Mesenchymal stem cell (in vitro differentiated cells and primary cell): ENCODE data around the gene GFI1B.
A peak's percentile ranks its signal among the peaks of the same experiment; 100 is the strongest.

Source experiments
- DNase-seq: peaks from one replicate; pipeline ENCODE4 v3.0.0-alpha.2; 2013
- H2AFZ ChIP-seq: one replicate; pipeline ENCODE4 v1.6.1; 2013; ENCODE audit warnings: low read depth, mild to moderate bottlenecking, control low read depth, inconsistent platforms, low read length, moderate library complexity
- H2AK5ac ChIP-seq: 2 replicates; pipeline ENCODE4 v1.6.1; 2013; ENCODE audit warnings: low read length, moderate library complexity, mild to moderate bottlenecking, inconsistent platforms; ENCODE audit not compliant: severe bottlenecking
- H2BK120ac ChIP-seq: one replicate; pipeline ENCODE4 v1.6.1; 2013; ENCODE audit warnings: low read depth, mild to moderate bottlenecking, inconsistent platforms, low read length, moderate library complexity
- H2BK12ac ChIP-seq, 2 experiments: one replicate each; pipeline ENCODE4 v1.6.1; 2013; ENCODE audit warnings: inconsistent platforms in 2 of 2, low read length in 2 of 2, mild to moderate bottlenecking in 2 of 2, moderate library complexity in 2 of 2, control low read depth in 1 of 2
- H2BK15ac ChIP-seq: one replicate; pipeline ENCODE4 v1.6.1; 2013; ENCODE audit warnings: mild to moderate bottlenecking, low read depth, inconsistent platforms; ENCODE audit not compliant: poor library complexity, severe bottlenecking
- H2BK5ac ChIP-seq: 2 replicates; pipeline ENCODE4 v1.6.1; 2013; ENCODE audit warnings: low read depth, mild to moderate bottlenecking, low read length, control low read depth, inconsistent platforms; ENCODE audit not compliant: poor library complexity, severe bottlenecking
- H3K14ac ChIP-seq, 2 experiments: one replicate each; pipeline ENCODE4 v1.6.1; 2013; ENCODE audit warnings: inconsistent platforms in 2 of 2, low read length in 2 of 2, control low read depth in 1 of 2, mild to moderate bottlenecking in 1 of 2, moderate library complexity in 1 of 2
- H3K18ac ChIP-seq, 2 experiments: one replicate each; pipeline ENCODE4 v1.6.1; 2013; ENCODE audit warnings: inconsistent platforms in 2 of 2, low read length in 2 of 2, control low read depth in 1 of 2, low read depth in 1 of 2, mild to moderate bottlenecking in 1 of 2
- H3K23ac ChIP-seq, 2 experiments: one replicate each; pipeline ENCODE4 v1.6.1; 2013; ENCODE audit warnings: inconsistent platforms in 2 of 2, low read length in 2 of 2, mild to moderate bottlenecking in 2 of 2, moderate library complexity in 2 of 2, control low read depth in 1 of 2
- H3K27ac ChIP-seq: 2 replicates; pipeline ENCODE4 v1.5.1; 2013; ENCODE audit warnings: mild to moderate bottlenecking, moderate library complexity, low read length, control low read depth, inconsistent platforms; ENCODE audit not compliant: poor library complexity, severe bottlenecking
- H3K27me3 ChIP-seq, 2 experiments: 2 replicates each; pipeline versions ENCODE4 v1.6.1 to v1.7.0; 2013; ENCODE audit warnings: low read length in 2 of 2, mild to moderate bottlenecking in 2 of 2, moderate library complexity in 2 of 2, control low read depth in 1 of 2, inconsistent platforms in 1 of 2; ENCODE audit not compliant: control insufficient read depth in 1 of 2, insufficient read depth in 1 of 2
- H3K36me3 ChIP-seq, 2 experiments: 2 replicates each; pipeline versions ENCODE4 v1.6.1 to v1.7.0; 2013; ENCODE audit warnings: low read length in 2 of 2, control low read depth in 1 of 2, inconsistent platforms in 1 of 2, low read depth in 1 of 2, mild to moderate bottlenecking in 1 of 2; ENCODE audit not compliant: insufficient read depth in 2 of 2, control insufficient read depth in 1 of 2
- H3K4ac ChIP-seq, 2 experiments: one replicate each; pipeline ENCODE4 v1.6.1; 2013; ENCODE audit warnings: inconsistent platforms in 2 of 2, low read length in 2 of 2, mild to moderate bottlenecking in 2 of 2, moderate library complexity in 2 of 2, control low read depth in 1 of 2, low read depth in 1 of 2
- H3K4me1 ChIP-seq: 2 replicates; pipeline ENCODE4 v1.6.1; 2013; ENCODE audit warnings: low read depth, low read length, control low read depth; ENCODE audit not compliant: control insufficient read depth, insufficient read depth
- H3K4me2 ChIP-seq: 2 replicates; pipeline ENCODE4 v1.6.1; 2013; ENCODE audit warnings: low read length, mild to moderate bottlenecking, inconsistent platforms; ENCODE audit not compliant: poor library complexity, severe bottlenecking
- H3K4me3 ChIP-seq, 2 experiments: 2 replicates each; pipeline versions ENCODE4 v1.5.1 to v1.7.0; 2013; ENCODE audit warnings: low read length in 2 of 2, mild to moderate bottlenecking in 2 of 2, control low read depth in 1 of 2, low read depth in 1 of 2; ENCODE audit not compliant: insufficient read depth in 1 of 2
- H3K79me1 ChIP-seq: replicated peaks from 2 replicates; pipeline ENCODE4 v1.6.1; 2013; ENCODE audit warnings: mild to moderate bottlenecking, control low read depth, low read length, inconsistent platforms; ENCODE audit not compliant: poor library complexity, severe bottlenecking
- H3K9ac ChIP-seq: 2 replicates; pipeline ENCODE4 v1.7.0; 2013; ENCODE audit warnings: mild to moderate bottlenecking, low read length, moderate library complexity
- H3K9me3 ChIP-seq: 2 replicates; pipeline ENCODE4 v1.7.0; 2013; ENCODE audit warnings: mild to moderate bottlenecking, low read length; ENCODE audit not compliant: control insufficient read depth
- H4K8ac ChIP-seq: one replicate; pipeline ENCODE4 v1.6.1; 2013; ENCODE audit warnings: inconsistent platforms, mild to moderate bottlenecking, low read length, moderate library complexity
- H4K91ac ChIP-seq: one replicate; pipeline ENCODE4 v1.6.1; 2013; ENCODE audit warnings: mild to moderate bottlenecking, low read length, inconsistent platforms
- WGBS: methylation state at CpG from one replicate; pipeline ENCODE4 v1.1.7; 2013; ENCODE audit warnings: mixed read lengths; 5-methylcytosine and 5-hydroxymethylcytosine counted together

The GFI1B gene

GRCh38 chr9:132973166-132973565, 5.3 kb upstream of the GFI1B start:
- Histone ChIP-seq H2AK5ac (no peak overlapping the region), H3K9me3 (no peaks in the 10 kb centered on the region), H2AFZ (no peak overlapping the region), H2BK12ac (no peak overlapping the region), H3K4me1 (peaks cover 9% of the 10 kb centered on the region), H3K4ac (no peak overlapping the region), H3K4me2 (no peak overlapping the region), H4K91ac (no peak overlapping the region), H3K36me3 (no peaks in the 10 kb centered on the region), H4K8ac (no peak overlapping the region), H3K4me3 (no peak overlapping the region), H3K23ac (no peak overlapping the region), H2BK120ac (no peak overlapping the region), H2BK5ac (no peak overlapping the region), H3K9ac (no peak overlapping the region), H3K79me1 (no peaks in the 10 kb centered on the region), H3K27me3 (peaks cover 47 to 66% of the 10 kb centered on the region in 2 experiments), H3K27ac (no peak overlapping the region), H2BK15ac (no peak overlapping the region), H3K14ac (no peak overlapping the region), H3K18ac (no peak overlapping the region)
- 79% methylated on average over 18 of the region's 18 CpGs for WGBS
- no peak for DNase-seq

- H2BK15ac ChIP-seq: no peak overlapping the region
- no peak overlapping the region for H3K4me3 ChIP-seq
- no peak overlapping the region for H2BK12ac ChIP-seq
- no peaks in the 10 kb centered on the region for H3K36me3 ChIP-seq
- no peak overlapping the region for H2AFZ ChIP-seq
- no peak overlapping the region for H4K8ac ChIP-seq
- no peak overlapping the region for H2BK5ac ChIP-seq
- no peaks in the 10 kb centered on the region for H3K79me1 ChIP-seq
- 69% methylated on average over 5 of the region's 5 CpGs for WGBS
- H2AK5ac ChIP-seq: no peak overlapping the region
- peaks cover 51 to 71% of the 10 kb centered on the region in 2 experiments for H3K27me3 ChIP-seq
- H3K14ac ChIP-seq: no peak overlapping the region
- H4K91ac ChIP-seq: no peak overlapping the region
- no peak overlapping the region for H3K4ac ChIP-seq
- H3K4me2 ChIP-seq: no peak overlapping the region
- no peak overlapping the region for H3K18ac ChIP-seq
- H3K9ac ChIP-seq: no peak overlapping the region
- no peak overlapping the region for H2BK120ac ChIP-seq
- no peak overlapping the region for H3K27ac ChIP-seq
- DNase-seq: peak; percentile 21
- H3K4me1 ChIP-seq: peaks cover 9% of the 10 kb centered on the region
- H3K23ac ChIP-seq: no peak overlapping the region
- no peaks in the 10 kb centered on the region for H3K9me3 ChIP-seq
Observed at GRCh38 chr9:132973713-132974112, 4.8 kb upstream of the GFI1B start.

- H3K4me1 ChIP-seq: peaks cover 9% of the 10 kb centered on the region
- H3K79me1 ChIP-seq: no peaks in the 10 kb centered on the region
- no peak overlapping the region for H3K23ac ChIP-seq
- H2BK120ac ChIP-seq: no peak overlapping the region
- H3K27ac ChIP-seq: no peak overlapping the region
- no peak overlapping the region for H3K4ac ChIP-seq
- no peak overlapping the region for H2AFZ ChIP-seq
- peaks cover 67 to 76% of the 10 kb centered on the region in 2 experiments for H3K27me3 ChIP-seq
- no peak overlapping the region for H2BK12ac ChIP-seq
- no peak overlapping the region for H3K4me2 ChIP-seq
- H2BK5ac ChIP-seq: no peak overlapping the region
- H3K14ac ChIP-seq: peak overlapping the region in 1 of 2 experiments; percentile 7
- WGBS: 78% methylated on average over 5 of the region's 6 CpGs
- H3K9ac ChIP-seq: no peak overlapping the region
- no peaks in the 10 kb centered on the region for H3K36me3 ChIP-seq
- no peak overlapping the region for H3K4me3 ChIP-seq
- H4K8ac ChIP-seq: no peak overlapping the region
- H3K18ac ChIP-seq: no peak overlapping the region
- no peak overlapping the region for H2AK5ac ChIP-seq
- no peak overlapping the region for H4K91ac ChIP-seq
- DNase-seq: no peak
- no peaks in the 10 kb centered on the region for H3K9me3 ChIP-seq
- H2BK15ac ChIP-seq: no peak overlapping the region
Observed at GRCh38 chr9:132975961-132976360, 2.5 kb upstream of the GFI1B start.

GRCh38 chr9:132976571-132976970, 1.9 kb upstream of the GFI1B start:
- no peak overlapping the region for H3K14ac ChIP-seq

More at GRCh38 chr9:132976571-132976970, 1.9 kb upstream of the GFI1B start:
- Histone ChIP-seq H3K23ac (no peak overlapping the region), H3K9ac (no peak overlapping the region), H2BK5ac (no peak overlapping the region), H3K4me3 (no peak overlapping the region), H3K27me3 (peaks cover 67 to 77% of the 10 kb centered on the region in 2 experiments), H3K79me1 (no peaks in the 10 kb centered on the region), H2BK120ac (no peak overlapping the region), H4K8ac (no peak overlapping the region), H2AFZ (no peak overlapping the region), H3K27ac (no peak overlapping the region), H3K36me3 (no peaks in the 10 kb centered on the region), H3K4me2 (no peak overlapping the region), H4K91ac (no peak overlapping the region), H2BK15ac (no peak overlapping the region), H2AK5ac (no peak overlapping the region), H3K4ac (no peak overlapping the region), H3K4me1 (peaks cover 9% of the 10 kb centered on the region), H3K9me3 (no peaks in the 10 kb centered on the region), H3K18ac (no peak overlapping the region), H2BK12ac (no peak overlapping the region)
- DNase-seq: no peak
- 90% methylated on average over 1 of the region's 3 CpGs for WGBS
